HepG2 (cell line): ENCODE results near the gene ADPGK. TPM values are rescaled to one million over a fixed set of nuclear protein-coding genes. Genes with fewer than 3 reads are reported as not detected.

Experiments
- ATAC-seq: fragments of 200-7000 bp; cut with Tn5 transposase; 3 replicates; pipeline ENCODE4 v1.9.1; 2020; ENCODE audit warnings: mild to moderate bottlenecking, moderate library complexity
- BruUV-seq: library from RNA; stranded (reverse); fragments of 400-500 nt; replicated peaks from 2 replicates; lab custom pipeline; 2021; lab: Mats Ljungman, UMichigan
- CTCF ChIA-PET: fragments of 300-600 bp; formaldehyde crosslinking; extraction: SDS; loops from one replicate; lab custom pipeline; 2021; ENCODE audit warnings: low total read pairs, inconsistent platforms, low intra/inter-chr PET ratio; lab: Yijun Ruan, JAX
- POLR2A ChIA-PET: fragments of 350-600 bp; sonication (Branson Sonifier 250); formaldehyde crosslinking; loops from one replicate; lab custom pipeline; 2020; ENCODE audit warnings: antibody characterized with exemption, inconsistent platforms; lab: Yijun Ruan, JAX
- DNase-seq: peaks from one replicate; pipeline ENCODE4 v3.0.0-alpha.2; 2015; ENCODE audit warnings: low spot score
- FAIRE-seq: peaks from 3 replicates; lab custom pipeline; 2011; peaks lifted over from hg19 to GRCh38; lab: Jason Lieb, UNC
- H2AFZ ChIP-seq: one replicate; pipeline ENCODE4 v1.6.1; 2011; ENCODE audit warnings: low read length, inconsistent platforms
- H3K27ac ChIP-seq: fragments of 300-600 bp; 3 replicates; pipeline ENCODE4 v1.8.0; 2011; ENCODE audit warnings: mixed run types, mild to moderate bottlenecking, mixed read lengths, low read length, inconsistent platforms; ENCODE audit not compliant: insufficient read depth; ENCODE audit errors: extremely low read length
- H3K27me3 ChIP-seq, 2 experiments: fragments of 200-600 bp in 1 of 2; 2 replicates in 1 of 2; 3 replicates in 1 of 2; pipeline versions ENCODE4 v1.6.0 to v1.8.0; 2011; ENCODE audit warnings: low read length in 2 of 2, mild to moderate bottlenecking in 2 of 2, moderate library complexity in 2 of 2, inconsistent platforms in 1 of 2; ENCODE audit not compliant: insufficient read depth in 2 of 2, control insufficient read depth in 1 of 2
- H3K36me3 ChIP-seq, 2 experiments: fragments of 200-600 bp in 1 of 2; replicated peaks in 1 of 2; 2 replicates in 1 of 2; 3 replicates in 1 of 2; pipeline versions ENCODE4 v1.5.1 to v1.8.0; 2011; ENCODE audit warnings: low read length in 2 of 2, inconsistent platforms in 1 of 2; ENCODE audit not compliant: insufficient read depth in 2 of 2, control insufficient read depth in 1 of 2
- H3K4me1 ChIP-seq: 2 replicates; pipeline ENCODE4 v1.5.1; 2012; ENCODE audit warnings: low read length, inconsistent platforms; ENCODE audit not compliant: insufficient read depth
- H3K4me2 ChIP-seq: 2 replicates; pipeline ENCODE4 v1.6.0; 2011; ENCODE audit warnings: low read depth, low read length, inconsistent platforms
- H3K4me3 ChIP-seq, 3 experiments: fragments of 200-600 bp in 1 of 3; sonication (generic), shearing (Covaris generic) in 1 of 3; replicated peaks in 1 of 3; 2 replicates each; pipeline ENCODE4 v1.5.1; 2011 to 2016; ENCODE audit warnings: low read length in 3 of 3, inconsistent platforms in 2 of 3, low read depth in 2 of 3, mild to moderate bottlenecking in 2 of 3, control low read depth in 1 of 3, mixed read lengths in 1 of 3; ENCODE audit not compliant: insufficient read depth in 1 of 3
- H3K79me2 ChIP-seq: one replicate; pipeline ENCODE4 v1.6.1; 2011; ENCODE audit warnings: low read length, inconsistent platforms; ENCODE audit not compliant: insufficient read depth
- H3K9ac ChIP-seq: 2 replicates; pipeline ENCODE4 v1.6.0; 2011; ENCODE audit warnings: mild to moderate bottlenecking, low read depth, low read length, inconsistent platforms; ENCODE audit not compliant: insufficient read depth
- H3K9me3 ChIP-seq: 2 replicates; pipeline ENCODE4 v1.5.1; 2012; ENCODE audit warnings: mild to moderate bottlenecking, low read length
- H4K20me1 ChIP-seq: 2 replicates; pipeline ENCODE4 v1.6.0; 2011; ENCODE audit warnings: inconsistent platforms, mild to moderate bottlenecking, low read length, moderate library complexity; ENCODE audit not compliant: insufficient read depth
- HMG20A ChIP-seq: IDR thresholded peaks from 2 replicates; pipeline ENCODE4 v1.6.1; 2016; ENCODE audit warnings: borderline replicate concordance
- IKZF1 ChIP-seq: fragments of 450-650 bp; IDR thresholded peaks from 2 replicates; pipeline ENCODE4 v1.7.1; 2016
- KAT2B ChIP-seq: fragments of 150-350 bp; IDR thresholded peaks from 2 replicates; pipeline ENCODE4 v1.6.1; 2014; ENCODE audit warnings: low read depth, low read length, borderline replicate concordance
- KMT2B ChIP-seq: IDR thresholded peaks from 2 replicates; pipeline ENCODE4 v1.6.1; 2016; ENCODE audit warnings: missing genetic modification reagents, missing compliant biosample characterization
- MLLT10 ChIP-seq: sonication (generic); formaldehyde crosslinking; IDR thresholded peaks from 2 replicates; pipeline ENCODE4 v1.4.0; 2020; ENCODE audit warnings: missing genetic modification reagents
- NBN ChIP-seq: fragments of 450-650 bp; conservative IDR thresholded peaks from 2 replicates; pipeline ENCODE4 v1.6.1; 2017
- SATB2 ChIP-seq: sonication (generic); formaldehyde crosslinking; IDR thresholded peaks from 2 replicates; pipeline ENCODE4 v1.5.0; 2020; ENCODE audit warnings: missing genetic modification reagents
- SNRNP70 ChIP-seq: fragments of 200-400 bp; formaldehyde crosslinking; IDR thresholded peaks from 2 replicates; pipeline ENCODE4 v1.6.1; 2017; ENCODE audit warnings: mild to moderate bottlenecking, low read depth, low read length, moderate library complexity
- TOPORS ChIP-seq: sonication (generic); formaldehyde crosslinking; IDR thresholded peaks from 2 replicates; pipeline ENCODE4 v1.8.0; 2023; ENCODE audit warnings: mild to moderate bottlenecking, missing genetic modification reagents
- ZFY ChIP-seq: sonication (generic); formaldehyde crosslinking; IDR thresholded peaks from 2 replicates; pipeline ENCODE4 v1.4.0; 2020; ENCODE audit warnings: missing genetic modification reagents
- WGBS: methylation state at CpG from one replicate; pipeline ENCODE4 v1.1.6; 2017; ENCODE audit warnings: low lambda C conversion rate; 5-methylcytosine and 5-hydroxymethylcytosine counted together
- in situ Hi-C: cut with HindIII; loops from 2 replicates; pipeline ENCODE4 v1.10.0; 2017; ENCODE audit warnings: low pct_unique_long_range_greater_than_20kb; ENCODE audit not compliant: extremely low pct_ligation_motif_present
- intact Hi-C: fragments of 100-400 bp; cut with micrococcal nuclease; formaldehyde crosslinking; loops from one replicate; pipeline ENCODE4 v1.10.0; 2022; ENCODE audit not compliant: unreplicated experiment
- polyA plus RNA-seq, 8 experiments: library from polyadenylated mRNA; depleted of rRNA in 3 of 8; stranded (reverse) in 7 of 8; unstranded in 1 of 8; fragments of >200 nt; fragmentation: Illumina TruSeq in 4 of 8; extraction: Trizol in 4 of 8; gene quantifications; 2 replicates each; pipeline versions ENCODE4 v1.2.1 to v1.2.3, GENCODE V29; 2011 to 2016; ENCODE audit warnings: low read depth in 4 of 8, missing spikeins in 1 of 8, mixed read lengths in 1 of 8; ENCODE audit not compliant: insufficient read depth in 1 of 8
- total RNA-seq, 5 experiments: library from RNA; depleted of rRNA; stranded (reverse); fragments of >200 nt; fragmentation: Illumina TruSeq; extraction: Trizol; gene quantifications; 2 replicates each; pipeline ENCODE4 v1.2.3, GENCODE V29; 2016; ENCODE audit warnings: low read depth in 1 of 5
- TF ChIP-seq, protein P1 (sequence below): sonication (generic); formaldehyde crosslinking; IDR thresholded peaks from 2 replicates; pipeline ENCODE4 v1.5.0; 2020; ENCODE audit warnings: mild to moderate bottlenecking, missing genetic modification reagents, borderline replicate concordance
- TF ChIP-seq, protein P2 (sequence below): sonication (generic); formaldehyde crosslinking; IDR thresholded peaks from 2 replicates; pipeline ENCODE4 v1.4.0; 2020; ENCODE audit warnings: missing genetic modification reagents
- TF ChIP-seq, protein P3 (sequence below): sonication (generic); formaldehyde crosslinking; IDR thresholded peaks from 2 replicates; pipeline ENCODE4 v1.5.1; 2020; ENCODE audit warnings: mild to moderate bottlenecking, missing genetic modification reagents, borderline replicate concordance
- TF ChIP-seq, protein P4 (sequence below): sonication (generic); formaldehyde crosslinking; conservative IDR thresholded peaks from 2 replicates; pipeline ENCODE4 v1.8.0; 2022; ENCODE audit warnings: low read depth, missing genetic modification reagents

ADPGK gene
- total and polyA plus RNA-seq, 2 of the 13 experiments (the other 11 are each of a cell fraction or from before 2014, with no cell fraction given) = 61.6 to 67.5 TPM

GRCh38 chr15:72770673-72771328 is 12.8 kb downstream of the ADPGK start:
- Histone ChIP-seq H4K20me1 (no peaks in the 10 kb centered on the region), H3K79me2 (no peaks in the 10 kb centered on the region), H3K4me2 (no peak overlapping the region), H2AFZ (no peak overlapping the region), H3K4me3 (no peak overlapping the region), H3K36me3 (peaks cover 18 to 65% of the 10 kb centered on the region in 2 experiments), H3K27ac (no peak overlapping the region), H3K9ac (no peak overlapping the region), H3K9me3 (no peaks in the 10 kb centered on the region), H3K4me1 (no peaks in the 10 kb centered on the region), H3K27me3 (no peaks in the 10 kb centered on the region)
- intact Hi-C loops = no loop called here
- 86% methylated on average over 6 of the region's 6 CpGs for WGBS
- FAIRE-seq (no peak), ATAC-seq (no peak), DNase-seq (no peak)
- in situ Hi-C loops = no loop called here
- ChIA-PET CTCF (no interaction called here), POLR2A (no interaction called here)
- BruUV-seq = no TSS peak
- TF ChIP-seq IKZF1 (no peak), MLLT10 (CRISPR knock-in tag) (no peak), SATB2 (CRISPR knock-in tag) (no peak), TOPORS (no peak), HMG20A (CRISPR knock-in tag) (no peak), KAT2B (no peak), SNRNP70 (no peak), KMT2B (CRISPR knock-in tag) (no peak), NBN (no peak), ZFY (CRISPR knock-in tag) (no peak)
- TF ChIP-seq, protein P1, sequence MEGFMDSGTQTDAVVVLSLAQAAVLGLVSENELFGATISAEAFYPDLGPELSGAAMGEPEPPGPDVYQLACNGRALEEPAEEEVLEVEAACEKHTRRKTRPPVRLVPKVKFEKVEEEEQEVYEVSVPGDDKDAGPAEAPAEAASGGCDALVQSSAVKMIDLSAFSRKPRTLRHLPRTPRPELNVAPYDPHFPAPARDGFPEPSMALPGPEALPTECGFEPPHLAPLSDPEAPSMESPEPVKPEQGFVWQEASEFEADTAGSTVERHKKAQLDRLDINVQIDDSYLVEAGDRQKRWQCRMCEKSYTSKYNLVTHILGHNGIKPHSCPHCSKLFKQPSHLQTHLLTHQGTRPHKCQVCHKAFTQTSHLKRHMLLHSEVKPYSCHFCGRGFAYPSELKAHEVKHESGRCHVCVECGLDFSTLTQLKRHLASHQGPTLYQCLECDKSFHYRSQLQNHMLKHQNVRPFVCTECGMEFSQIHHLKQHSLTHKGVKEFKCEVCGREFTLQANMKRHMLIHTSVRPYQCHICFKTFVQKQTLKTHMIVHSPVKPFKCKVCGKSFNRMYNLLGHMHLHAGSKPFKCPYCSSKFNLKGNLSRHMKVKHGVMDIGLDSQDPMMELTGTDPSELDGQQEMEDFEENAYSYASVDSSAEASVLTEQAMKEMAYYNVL = no peak
- TF ChIP-seq, protein P2, sequence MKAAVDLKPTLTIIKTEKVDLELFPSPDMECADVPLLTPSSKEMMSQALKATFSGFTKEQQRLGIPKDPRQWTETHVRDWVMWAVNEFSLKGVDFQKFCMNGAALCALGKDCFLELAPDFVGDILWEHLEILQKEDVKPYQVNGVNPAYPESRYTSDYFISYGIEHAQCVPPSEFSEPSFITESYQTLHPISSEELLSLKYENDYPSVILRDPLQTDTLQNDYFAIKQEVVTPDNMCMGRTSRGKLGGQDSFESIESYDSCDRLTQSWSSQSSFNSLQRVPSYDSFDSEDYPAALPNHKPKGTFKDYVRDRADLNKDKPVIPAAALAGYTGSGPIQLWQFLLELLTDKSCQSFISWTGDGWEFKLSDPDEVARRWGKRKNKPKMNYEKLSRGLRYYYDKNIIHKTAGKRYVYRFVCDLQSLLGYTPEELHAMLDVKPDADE (CRISPR knock-in tag) = no peak
- TF ChIP-seq, protein P3, sequence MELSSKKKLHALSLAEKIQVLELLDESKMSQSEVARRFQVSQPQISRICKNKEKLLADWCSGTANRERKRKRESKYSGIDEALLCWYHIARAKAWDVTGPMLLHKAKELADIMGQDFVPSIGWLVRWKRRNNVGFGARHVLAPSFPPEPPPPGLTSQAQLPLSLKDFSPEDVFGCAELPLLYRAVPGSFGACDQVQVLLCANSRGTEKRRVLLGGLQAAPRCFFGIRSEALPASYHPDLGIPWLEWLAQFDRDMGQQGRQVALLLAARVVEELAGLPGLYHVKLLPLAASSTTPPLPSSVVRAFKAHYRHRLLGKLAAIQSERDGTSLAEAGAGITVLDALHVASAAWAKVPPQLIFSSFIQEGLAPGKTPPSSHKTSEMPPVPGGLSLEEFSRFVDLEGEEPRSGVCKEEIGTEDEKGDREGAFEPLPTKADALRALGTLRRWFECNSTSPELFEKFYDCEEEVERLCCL (CRISPR knock-in tag) = no peak
- TF ChIP-seq, protein P4, sequence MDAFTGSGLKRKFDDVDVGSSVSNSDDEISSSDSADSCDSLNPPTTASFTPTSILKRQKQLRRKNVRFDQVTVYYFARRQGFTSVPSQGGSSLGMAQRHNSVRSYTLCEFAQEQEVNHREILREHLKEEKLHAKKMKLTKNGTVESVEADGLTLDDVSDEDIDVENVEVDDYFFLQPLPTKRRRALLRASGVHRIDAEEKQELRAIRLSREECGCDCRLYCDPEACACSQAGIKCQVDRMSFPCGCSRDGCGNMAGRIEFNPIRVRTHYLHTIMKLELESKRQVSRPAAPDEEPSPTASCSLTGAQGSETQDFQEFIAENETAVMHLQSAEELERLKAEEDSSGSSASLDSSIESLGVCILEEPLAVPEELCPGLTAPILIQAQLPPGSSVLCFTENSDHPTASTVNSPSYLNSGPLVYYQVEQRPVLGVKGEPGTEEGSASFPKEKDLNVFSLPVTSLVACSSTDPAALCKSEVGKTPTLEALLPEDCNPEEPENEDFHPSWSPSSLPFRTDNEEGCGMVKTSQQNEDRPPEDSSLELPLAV (CRISPR knock-in tag) = no peak
